DMS 273 (cell line): ENCODE measurements around the gene CFAP45.

ENCODE experiments used
- DNase-seq: peaks from one replicate; lab custom pipeline; 2025; ENCODE audit not compliant: unreplicated experiment; lab: John Stamatoyannopoulos, UW

The CFAP45 gene

GRCh38 chr1:159880430-159880829 lies 19.5 kb downstream of the CFAP45 start:
- DNase-seq: no peak

- DNase-seq: no peak
These were observed 20.0 kb downstream of the CFAP45 start for GRCh38 chr1:159879977-159880376.

GRCh38 chr1:159879136-159879535 lies 20.8 kb downstream of the CFAP45 start:
- no peak for DNase-seq

- peak; percentile 91 for DNase-seq
These were observed 22.1 kb downstream of the CFAP45 start for GRCh38 chr1:159877695-159878444.

- DNase-seq: no peak
These were observed 26.3 kb downstream of the CFAP45 start for GRCh38 chr1:159873530-159874143.

GRCh38 chr1:159872891-159873290 lies 27.1 kb downstream of the CFAP45 start:
- no peak for DNase-seq

- no peak for DNase-seq
These were observed 29.3 kb downstream of the CFAP45 start for GRCh38 chr1:159870704-159871103.

GRCh38 chr1:159869607-159870006 lies 30.4 kb downstream of the CFAP45 start:
- no peak for DNase-seq

GRCh38 chr1:159869173-159869572 lies 30.8 kb downstream of the CFAP45 start:
- peak; percentile 57 for DNase-seq

GRCh38 chr1:159868766-159869165 lies 31.2 kb downstream of the CFAP45 start:
- peak; percentile 78 for DNase-seq

- peak; percentile 92 for DNase-seq
These were observed 32.3 kb downstream of the CFAP45 start for GRCh38 chr1:159867664-159868026.

- DNase-seq: peak; percentile 66
These were observed 32.9 kb downstream of the CFAP45 start for GRCh38 chr1:159866905-159867663.

- no peak for DNase-seq
These were observed 33.9 kb downstream of the CFAP45 start for GRCh38 chr1:159866066-159866465.

GRCh38 chr1:159864262-159864661 lies 35.7 kb downstream of the CFAP45 start:
- DNase-seq: no peak

GRCh38 chr1:159862557-159862956 lies 37.4 kb downstream of the CFAP45 start, which contains the start of gene VSIG8:
Gene VSIG8, minus strand, starts transcription at chr1:159862657. Its CDS starts 136 bp downstream, at chr1:159862521.
- DNase-seq: no peak

- no peak for DNase-seq
These were observed 37.9 kb downstream of the CFAP45 start for GRCh38 chr1:159862031-159862430.

- DNase-seq: no peak
These were observed 38.7 kb downstream of the CFAP45 start for GRCh38 chr1:159861218-159861617.

GRCh38 chr1:159860456-159860855 lies 39.5 kb downstream of the CFAP45 start:
- peak; percentile 77 for DNase-seq

- DNase-seq: no peak
These were observed 40.1 kb downstream of the CFAP45 start for GRCh38 chr1:159859767-159860322.

GRCh38 chr1:159857889-159858288 lies 42.1 kb downstream of the CFAP45 start:
- DNase-seq: no peak

- DNase-seq: no peak
These were observed 43.4 kb downstream of the CFAP45 start for GRCh38 chr1:159856576-159856975.

- no peak for DNase-seq
These were observed 44.3 kb downstream of the CFAP45 start for GRCh38 chr1:159855709-159856108.
